HepG2 (cell line): Measurements from ENCODE around the gene BRD2. TPM values are rescaled to one million over a fixed set of nuclear protein-coding genes. Genes with fewer than 3 reads are reported as not detected.

Experiments used
- ADNP ChIP-seq: sonication (generic); formaldehyde crosslinking; IDR thresholded peaks from 2 replicates; pipeline ENCODE4 v1.4.0; 2020; ENCODE audit warnings: missing genetic modification reagents
- CBX5 ChIP-seq: sonication (generic); formaldehyde crosslinking; IDR thresholded peaks from 2 replicates; pipeline ENCODE4 v1.4.0; 2020; ENCODE audit warnings: missing genetic modification reagents, borderline replicate concordance
- CCDC6 ChIP-seq: sonication (generic); formaldehyde crosslinking; IDR thresholded peaks from 2 replicates; pipeline ENCODE4 v1.8.1; 2022; ENCODE audit warnings: mild to moderate bottlenecking, missing genetic modification reagents, moderate library complexity
- CTCF ChIP-seq: sonication (generic); formaldehyde crosslinking; IDR thresholded peaks from 2 replicates; pipeline ENCODE4 v1.5.0; 2020; ENCODE audit warnings: mild to moderate bottlenecking, missing genetic modification reagents, moderate library complexity
- GABPA ChIP-seq, 2 experiments: IDR thresholded peaks; 2 replicates each; pipeline ENCODE4 v1.6.1; 2011 to 2016; ENCODE audit warnings: low read depth in 2 of 2, low read length in 1 of 2, missing biosample characterization in 1 of 2, missing genetic modification characterization in 1 of 2
- HIVEP1 ChIP-seq: sonication (generic); formaldehyde crosslinking; IDR thresholded peaks from 2 replicates; pipeline ENCODE4 v1.4.0; 2020; ENCODE audit warnings: mild to moderate bottlenecking, missing genetic modification reagents
- KLF6 ChIP-seq: IDR thresholded peaks from 2 replicates; pipeline ENCODE4 v1.8.0; 2016; ENCODE audit warnings: missing biosample characterization, missing genetic modification reagents
- MIER2 ChIP-seq: IDR thresholded peaks from 2 replicates; pipeline ENCODE4 v1.6.1; 2016; ENCODE audit warnings: missing biosample characterization, missing genetic modification reagents
- NCOA5 ChIP-seq: sonication (generic); formaldehyde crosslinking; IDR thresholded peaks from 2 replicates; pipeline ENCODE4 v1.4.0; 2020; ENCODE audit warnings: missing genetic modification reagents
- NR2C2 ChIP-seq: sonication (generic); formaldehyde crosslinking; IDR thresholded peaks from 2 replicates; pipeline ENCODE4 v1.4.0; 2020; ENCODE audit warnings: missing genetic modification reagents, mild to moderate bottlenecking, moderate library complexity, borderline replicate concordance
- NR2F6 ChIP-seq, 2 experiments: IDR thresholded peaks; 2 replicates each; pipeline ENCODE4 v1.6.1; 2016; ENCODE audit warnings: antibody characterized with exemption in 1 of 2, mild to moderate bottlenecking in 1 of 2
- RBAK ChIP-seq: sonication (generic); formaldehyde crosslinking; IDR thresholded peaks from 2 replicates; pipeline ENCODE4 v1.5.1; 2020; ENCODE audit warnings: mild to moderate bottlenecking, missing genetic modification reagents
- RFX3 ChIP-seq: IDR thresholded peaks from 2 replicates; pipeline ENCODE4 v1.6.1; 2016; ENCODE audit warnings: missing biosample characterization, missing genetic modification reagents
- SAFB2 ChIP-seq: sonication (generic); formaldehyde crosslinking; IDR thresholded peaks from 2 replicates; pipeline ENCODE4 v1.5.1; 2020; ENCODE audit warnings: missing genetic modification reagents, low read depth, mild to moderate bottlenecking, borderline replicate concordance
- SAP130 ChIP-seq: IDR thresholded peaks from 2 replicates; pipeline ENCODE4 v1.6.1; 2016; ENCODE audit warnings: low read depth
- TARDBP ChIP-seq: sonication (generic); formaldehyde crosslinking; IDR thresholded peaks from 2 replicates; pipeline ENCODE4 v1.8.0; 2022; ENCODE audit warnings: mild to moderate bottlenecking, missing genetic modification reagents
- ZBTB3 ChIP-seq: sonication (generic); formaldehyde crosslinking; IDR thresholded peaks from 2 replicates; pipeline ENCODE4 v1.4.0; 2020; ENCODE audit warnings: low read depth, mild to moderate bottlenecking, moderate library complexity, missing genetic modification reagents, borderline replicate concordance
- ZIK1 ChIP-seq: sonication (generic); formaldehyde crosslinking; IDR thresholded peaks from 2 replicates; pipeline ENCODE4 v1.5.0; 2020; ENCODE audit warnings: mild to moderate bottlenecking, low read depth, missing genetic modification reagents, borderline replicate concordance
- ZKSCAN5 ChIP-seq: sonication (generic); formaldehyde crosslinking; IDR thresholded peaks from 2 replicates; pipeline ENCODE4 v1.5.1; 2020; ENCODE audit warnings: mild to moderate bottlenecking, missing genetic modification reagents
- ZMYM2 ChIP-seq: sonication (generic); formaldehyde crosslinking; IDR thresholded peaks from 2 replicates; pipeline ENCODE4 v1.8.0; 2022; ENCODE audit warnings: mild to moderate bottlenecking, missing genetic modification reagents
- ZNF251 ChIP-seq: sonication (generic); formaldehyde crosslinking; IDR thresholded peaks from 2 replicates; pipeline ENCODE4 v1.9.0; 2021; ENCODE audit warnings: mild to moderate bottlenecking, missing genetic modification reagents
- ZNF326 ChIP-seq: sonication (generic); formaldehyde crosslinking; IDR thresholded peaks from 2 replicates; pipeline ENCODE4 v1.4.0; 2020; ENCODE audit warnings: missing genetic modification reagents, borderline replicate concordance
- ZNF562 ChIP-seq: sonication (generic); formaldehyde crosslinking; IDR thresholded peaks from 2 replicates; pipeline ENCODE4 v1.8.0; 2022; ENCODE audit warnings: missing genetic modification reagents, borderline replicate concordance
- ZNF614 ChIP-seq: IDR thresholded peaks from 2 replicates; pipeline ENCODE4 v1.6.1; 2018; ENCODE audit warnings: missing biosample characterization, missing genetic modification reagents, inconsistent platforms, borderline replicate concordance
- ZNF816 ChIP-seq: sonication (generic); formaldehyde crosslinking; IDR thresholded peaks from 2 replicates; pipeline ENCODE4 v1.8.0; 2022; ENCODE audit warnings: missing genetic modification reagents, mild to moderate bottlenecking, borderline replicate concordance
- polyA plus RNA-seq, 8 experiments: library from polyadenylated mRNA; depleted of rRNA in 3 of 8; stranded (reverse) in 7 of 8; unstranded in 1 of 8; fragments of >200 nt; fragmentation: Illumina TruSeq in 4 of 8; extraction: Trizol in 4 of 8; gene quantifications; 2 replicates each; pipeline versions ENCODE4 v1.2.1 to v1.2.3, GENCODE V29; 2011 to 2016; ENCODE audit warnings: low read depth in 4 of 8, missing spikeins in 1 of 8, mixed read lengths in 1 of 8; ENCODE audit not compliant: insufficient read depth in 1 of 8
- total RNA-seq, 5 experiments: library from RNA; depleted of rRNA; stranded (reverse); fragments of >200 nt; fragmentation: Illumina TruSeq; extraction: Trizol; gene quantifications; 2 replicates each; pipeline ENCODE4 v1.2.3, GENCODE V29; 2016; ENCODE audit warnings: low read depth in 1 of 5
- TF ChIP-seq, protein P1 (sequence below): IDR thresholded peaks from 2 replicates; pipeline ENCODE4 v1.6.1; 2016
- TF ChIP-seq, protein P2 (sequence below): sonication (generic); formaldehyde crosslinking; IDR thresholded peaks from 2 replicates; pipeline ENCODE4 v1.5.0; 2020; ENCODE audit warnings: missing genetic modification reagents

BRD2 gene
- total and polyA plus RNA-seq, 2 of the 13 experiments (the other 11 are each of a cell fraction or from before 2014, with no cell fraction given), result 143 to 202 TPM

DNA sequence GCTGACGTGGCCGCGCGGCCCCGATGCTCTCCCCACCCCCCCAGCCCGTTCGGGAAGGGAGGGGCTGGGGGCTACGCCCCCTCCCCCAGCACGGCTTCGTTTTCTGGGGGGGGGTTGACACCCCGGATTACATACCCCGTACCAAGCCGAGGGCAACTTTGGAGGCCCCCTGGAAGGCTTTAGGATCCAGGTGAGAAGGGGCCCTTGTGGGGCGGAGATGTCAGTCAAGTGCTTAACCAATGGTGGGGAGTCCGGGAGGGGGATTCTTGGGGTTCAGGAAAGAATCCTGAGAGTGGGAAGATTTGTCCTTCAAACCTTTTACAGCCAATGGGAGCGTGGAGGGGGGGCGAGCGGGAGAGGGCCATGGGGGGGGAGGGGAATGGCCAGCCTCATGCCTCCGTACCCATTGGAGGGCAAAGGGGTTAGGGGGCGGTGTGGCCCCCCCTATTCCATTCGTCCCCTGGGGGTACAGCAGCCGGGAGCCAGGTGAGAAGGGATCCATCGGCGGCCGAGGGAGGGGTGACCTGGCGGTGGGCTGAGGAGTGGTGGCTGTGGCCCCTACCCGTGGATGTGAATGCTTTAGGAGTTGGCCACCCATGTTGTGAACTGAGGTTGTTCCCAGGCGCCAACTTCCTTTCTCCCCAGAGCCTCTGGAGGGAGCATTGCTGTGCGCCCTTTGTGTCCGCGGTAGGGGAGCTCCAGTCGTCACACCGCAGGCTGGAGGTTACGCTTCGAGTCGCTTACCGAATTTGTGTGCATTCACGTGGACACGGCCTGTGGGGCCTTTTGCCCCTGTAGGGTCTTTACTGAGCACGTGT is 682 bp downstream of the BRD2 start (continued):
- TF ChIP-seq ZKSCAN5 (CRISPR knock-in tag) (no peak), ZNF614 (CRISPR knock-in tag) (peak; percentile 61; the same call in 1 of the 2 replicates), GABPA (IDR thresholded peaks at IDR 0.05; ENCODE audit: low read depth, low read length) (no peak), GABPA (CRISPR knock-in tag; IDR thresholded peaks at IDR 0.05; ENCODE audit: low read depth) (no peak; the same call in 1 of the 2 replicates), SAP130 (no peak; the same call in 1 of the 2 replicates), RBAK (no peak), ZIK1 (CRISPR knock-in tag) (peak; percentile 72; the same call in 1 of the 2 replicates), ZBTB3 (CRISPR knock-in tag) (no peak), CBX5 (CRISPR knock-in tag) (peak; percentile 41; the same call in 1 of the 2 replicates), KLF6 (CRISPR knock-in tag) (0 out of 2 replicates have a peak, but pooled peaks have one; percentile 28), CTCF (CRISPR knock-in tag) (peak; percentile 30), ADNP (no peak), NR2C2 (CRISPR knock-in tag) (no peak), NCOA5 (no peak), NR2F6 (IDR thresholded peaks at IDR 0.05) (peak; percentile 40), NR2F6 (CRISPR knock-in tag; IDR thresholded peaks at IDR 0.05) (peak; percentile 49; the same call in 1 of the 2 replicates), ZNF251 (CRISPR knock-in tag) (0 out of 2 replicates have a peak, but pooled peaks have one; percentile 59), MIER2 (no peak), ZMYM2 (CRISPR knock-in tag) (0 out of 2 replicates have a peak, but pooled peaks have one; percentile 26), CCDC6 (CRISPR knock-in tag) (no peak; the same call in 1 of the 2 replicates), ZNF326 (CRISPR knock-in tag) (no peak), ZNF562 (CRISPR knock-in tag) (no peak), ZNF816 (CRISPR knock-in tag) (no peak), RFX3 (CRISPR knock-in tag) (no peak), HIVEP1 (CRISPR knock-in tag) (no peak), TARDBP (peak; percentile 91; the same call in 1 of the 2 replicates), SAFB2 (CRISPR knock-in tag) (no peak; the same call in 1 of the 2 replicates)
- TF ChIP-seq, protein P1, sequence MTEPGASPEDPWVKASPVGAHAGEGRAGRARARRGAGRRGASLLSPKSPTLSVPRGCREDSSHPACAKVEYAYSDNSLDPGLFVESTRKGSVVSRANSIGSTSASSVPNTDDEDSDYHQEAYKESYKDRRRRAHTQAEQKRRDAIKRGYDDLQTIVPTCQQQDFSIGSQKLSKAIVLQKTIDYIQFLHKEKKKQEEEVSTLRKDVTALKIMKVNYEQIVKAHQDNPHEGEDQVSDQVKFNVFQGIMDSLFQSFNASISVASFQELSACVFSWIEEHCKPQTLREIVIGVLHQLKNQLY (CRISPR knock-in tag), result no peak
- TF ChIP-seq, protein P2, sequence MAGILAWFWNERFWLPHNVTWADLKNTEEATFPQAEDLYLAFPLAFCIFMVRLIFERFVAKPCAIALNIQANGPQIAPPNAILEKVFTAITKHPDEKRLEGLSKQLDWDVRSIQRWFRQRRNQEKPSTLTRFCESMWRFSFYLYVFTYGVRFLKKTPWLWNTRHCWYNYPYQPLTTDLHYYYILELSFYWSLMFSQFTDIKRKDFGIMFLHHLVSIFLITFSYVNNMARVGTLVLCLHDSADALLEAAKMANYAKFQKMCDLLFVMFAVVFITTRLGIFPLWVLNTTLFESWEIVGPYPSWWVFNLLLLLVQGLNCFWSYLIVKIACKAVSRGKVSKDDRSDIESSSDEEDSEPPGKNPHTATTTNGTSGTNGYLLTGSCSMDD, result no peak
